GM13976 (cell line): Measurements from ENCODE around the gene OVCA2.

Experiments used
- DNase-seq: peaks from one replicate; pipeline ENCODE4 v3.0.0; 2012; ENCODE audit warnings: low spot score
- CTCF ChIP-seq: IDR thresholded peaks from 2 replicates; pipeline ENCODE4 v1.5.1; 2012; ENCODE audit warnings: borderline replicate concordance, mild to moderate bottlenecking; ENCODE audit not compliant: insufficient read depth; ENCODE audit errors: extremely low read depth, missing control alignments, control extremely low read depth
- in situ Hi-C: fragments of 300-500 bp; cut with MboI; formaldehyde crosslinking; loops from one replicate; pipeline ENCODE4 v1.12.0; 2022; ENCODE audit warnings: low sequenced_read_pairs, mixed read lengths, inconsistent platforms; ENCODE audit not compliant: unreplicated experiment

The OVCA2 gene

DNA sequence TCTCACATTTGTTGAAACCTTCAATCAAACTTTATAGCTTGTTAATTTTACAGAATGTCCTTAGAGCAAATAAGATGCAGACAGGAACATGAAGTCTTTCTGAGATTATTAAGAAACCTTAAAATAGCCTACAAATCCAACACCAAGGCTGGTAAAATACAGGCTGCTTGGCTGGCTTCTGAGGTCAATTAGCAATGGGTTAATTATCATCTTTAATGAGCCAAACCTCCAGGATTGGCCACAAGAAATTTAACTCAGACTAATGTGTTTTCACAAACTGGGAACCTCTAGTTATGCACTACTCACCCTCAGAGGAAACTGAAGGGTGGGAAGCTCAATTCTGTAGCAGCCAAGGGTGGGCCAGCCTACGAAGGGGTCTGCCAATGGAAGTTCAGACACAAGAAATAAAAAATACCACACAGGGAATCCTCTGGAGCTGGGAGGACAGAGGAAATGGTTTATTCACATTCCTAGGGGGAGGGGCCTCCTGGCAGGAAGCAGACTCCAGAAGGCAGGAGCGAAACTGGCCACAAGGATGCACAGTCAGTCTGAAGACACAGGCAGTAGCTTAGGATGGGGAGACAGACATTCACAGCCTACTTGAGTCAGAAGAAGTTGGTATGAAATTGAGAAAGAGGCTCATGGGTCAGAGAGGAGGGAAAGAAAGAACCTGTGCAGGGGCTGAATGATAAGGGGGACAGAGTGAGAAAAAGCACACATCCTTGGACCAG, 49.1 kb downstream of the OVCA2 start:
- in situ Hi-C loops, result no loop called here
- TF ChIP-seq CTCF, result no peak
- no peak for DNase-seq

DNA sequence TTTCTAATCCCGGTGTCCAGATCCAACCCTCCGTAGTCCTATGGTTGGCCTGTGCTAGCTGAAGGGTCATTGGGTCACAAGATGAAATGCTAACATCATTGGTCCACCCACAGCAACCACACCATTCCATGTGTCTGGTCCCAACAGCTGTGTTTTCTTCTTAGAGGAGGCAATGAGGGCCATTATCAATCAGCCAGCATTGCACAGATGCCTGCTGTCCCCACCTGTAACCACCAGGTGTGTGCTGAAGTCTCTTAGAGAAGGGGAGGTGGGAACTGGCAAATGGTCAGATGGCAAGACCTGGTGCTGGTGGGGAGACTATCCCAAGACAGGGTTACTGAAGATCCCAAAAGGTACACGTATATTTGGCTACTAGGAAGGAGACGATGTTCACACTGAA, 50.4 kb downstream of the OVCA2 start:
- no peak for DNase-seq
- in situ Hi-C loops, result no loop called here
- no peak for TF ChIP-seq CTCF
